IMR-90 (cell line): ENCODE data around the gene PDZD7. TPM values are rescaled to one million over a fixed set of nuclear protein-coding genes. Genes with fewer than 3 reads are reported as not detected.
A peak's percentile ranks its signal among the peaks of the same experiment; 100 is the strongest.

Source experiments
- ATAC-seq: fragments of 200-7000 bp; cut with Tn5 transposase; 2 replicates; pipeline ENCODE4 v1.9.1; 2020; ENCODE audit warnings: low read depth, mild to moderate bottlenecking, moderate library complexity
- BruUV-seq: library from RNA; stranded (reverse); fragments of 400-500 nt; replicated peaks from 2 replicates; lab custom pipeline; 2021; lab: Mats Ljungman, UMichigan
- CTCF ChIA-PET: fragments of 300-600 bp; formaldehyde crosslinking; extraction: SDS; loops from one replicate; lab custom pipeline; 2021; ENCODE audit warnings: antibody characterized with exemption; lab: Yijun Ruan, JAX
- POLR2A ChIA-PET: fragments of 300-600 bp; sonication (Branson Sonifier 250); formaldehyde crosslinking; loops from one replicate; lab custom pipeline; 2022; ENCODE audit warnings: antibody characterized with exemption; ENCODE audit not compliant: unreplicated experiment; lab: Charles Lee
- DNase-seq: peaks from one replicate; pipeline ENCODE4 v3.0.0; 2013
- H2AFZ ChIP-seq: replicated peaks from 2 replicates; pipeline ENCODE3; 2013; ENCODE audit warnings: low read length, mild to moderate bottlenecking; ENCODE audit not compliant: poor library complexity
- H2AK5ac ChIP-seq: 2 replicates; pipeline ENCODE4 v1.6.1; 2013; ENCODE audit warnings: low read depth, low read length, inconsistent platforms
- H2AK9ac ChIP-seq: replicated peaks from 2 replicates; pipeline ENCODE3; 2013; ENCODE audit warnings: mild to moderate bottlenecking, low read depth, low read length, moderate library complexity; ENCODE audit not compliant: poor library complexity
- H2BK120ac ChIP-seq: 2 replicates; pipeline ENCODE4 v1.6.1; 2013; ENCODE audit warnings: low read depth, low read length, inconsistent platforms
- H2BK15ac ChIP-seq: 3 replicates; pipeline ENCODE4 v1.6.1; 2013; ENCODE audit warnings: low read depth, low read length, inconsistent platforms
- H2BK20ac ChIP-seq: 2 replicates; pipeline ENCODE4 v1.6.1; 2013; ENCODE audit warnings: low read depth, mild to moderate bottlenecking, inconsistent platforms, low read length, moderate library complexity
- H2BK5ac ChIP-seq: 2 replicates; pipeline ENCODE4 v1.6.1; 2013; ENCODE audit warnings: mild to moderate bottlenecking, low read depth, low read length, inconsistent platforms; ENCODE audit not compliant: poor library complexity, severe bottlenecking
- H3K14ac ChIP-seq: replicated peaks from 2 replicates; pipeline ENCODE4 v1.6.1; 2013; ENCODE audit warnings: low read depth, low read length, inconsistent platforms
- H3K18ac ChIP-seq: 2 replicates; pipeline ENCODE4 v1.6.1; 2013; ENCODE audit warnings: low read depth, low read length, control low read depth
- H3K23ac ChIP-seq: 2 replicates; pipeline ENCODE4 v1.6.1; 2013; ENCODE audit warnings: low read depth, low read length, inconsistent platforms
- H3K27ac ChIP-seq: 2 replicates; pipeline ENCODE4 v1.5.1; 2013; ENCODE audit warnings: mild to moderate bottlenecking, control low read depth, low read length; ENCODE audit not compliant: insufficient read depth
- H3K27me3 ChIP-seq: 2 replicates; pipeline ENCODE4 v1.6.1; 2013; ENCODE audit warnings: low read length; ENCODE audit not compliant: control insufficient read depth, insufficient read depth
- H3K36me3 ChIP-seq: 2 replicates; pipeline ENCODE4 v1.6.1; 2013; ENCODE audit warnings: low read length, mixed read lengths; ENCODE audit not compliant: control insufficient read depth, insufficient read depth
- H3K4ac ChIP-seq: 2 replicates; pipeline ENCODE4 v1.6.1; 2013; ENCODE audit warnings: low read depth, low read length, inconsistent platforms
- H3K4me1 ChIP-seq: 2 replicates; pipeline ENCODE4 v1.6.1; 2013; ENCODE audit warnings: low read length, mixed read lengths; ENCODE audit not compliant: control insufficient read depth, insufficient read depth
- H3K4me2 ChIP-seq: 2 replicates; pipeline ENCODE4 v1.6.1; 2013; ENCODE audit warnings: low read depth, mild to moderate bottlenecking, control low read depth, low read length, moderate library complexity
- H3K4me3 ChIP-seq: 2 replicates; pipeline ENCODE4 v1.5.1; 2013; ENCODE audit warnings: low read depth, mild to moderate bottlenecking, control low read depth, low read length, moderate library complexity; ENCODE audit not compliant: insufficient read depth
- H3K56ac ChIP-seq: 2 replicates; pipeline ENCODE4 v1.6.1; 2013; ENCODE audit warnings: low read length, inconsistent platforms; ENCODE audit not compliant: insufficient read depth; ENCODE audit errors: extremely low read depth
- H3K79me1 ChIP-seq, 2 experiments: 2 replicates each; pipeline ENCODE4 v1.6.1; 2013; ENCODE audit warnings: low read length in 2 of 2, inconsistent platforms in 1 of 2, low read depth in 1 of 2
- H3K9ac ChIP-seq: 2 replicates; pipeline ENCODE4 v1.6.1; 2013; ENCODE audit warnings: low read depth, low read length, control low read depth
- H3K9me1 ChIP-seq: 2 replicates; pipeline ENCODE4 v1.6.1; 2013; ENCODE audit warnings: low read length, inconsistent platforms; ENCODE audit not compliant: insufficient read depth
- H3K9me3 ChIP-seq: 2 replicates; pipeline ENCODE4 v1.6.1; 2013; ENCODE audit warnings: low read length; ENCODE audit not compliant: control insufficient read depth, insufficient read depth
- H4K20me1 ChIP-seq: 2 replicates; pipeline ENCODE4 v1.6.1; 2013; ENCODE audit warnings: low read length, inconsistent platforms; ENCODE audit not compliant: insufficient read depth
- H4K5ac ChIP-seq: 2 replicates; pipeline ENCODE4 v1.6.1; 2013; ENCODE audit warnings: mild to moderate bottlenecking, low read depth, low read length, control low read depth
- H4K8ac ChIP-seq, 2 experiments: 2 replicates each; pipeline ENCODE4 v1.6.1; 2013; ENCODE audit warnings: low read depth in 2 of 2, low read length in 2 of 2, control low read depth in 1 of 2, inconsistent platforms in 1 of 2
- H4K91ac ChIP-seq: 2 replicates; pipeline ENCODE4 v1.6.1; 2013; ENCODE audit warnings: low read depth, low read length, inconsistent platforms; ENCODE audit not compliant: insufficient read depth
- BHLHE40 ChIP-seq: fragments of 150-350 bp; IDR thresholded peaks from 2 replicates; pipeline ENCODE4 v1.6.1; 2016; ENCODE audit warnings: mild to moderate bottlenecking, low read depth, low read length
- CEBPB ChIP-seq: IDR thresholded peaks from 2 replicates; pipeline ENCODE4 v1.6.1; 2012; ENCODE audit warnings: low read depth, low read length, improper control_type of control experiment
- CHD1 ChIP-seq: IDR thresholded peaks from 2 replicates; pipeline ENCODE4 v1.6.1; 2012; ENCODE audit warnings: low read depth, low read length, improper control_type of control experiment
- MAFK ChIP-seq: IDR thresholded peaks from 2 replicates; pipeline ENCODE4 v1.6.1; 2012; ENCODE audit warnings: low read depth, low read length, improper control_type of control experiment
- MAZ ChIP-seq: IDR thresholded peaks from 2 replicates; pipeline ENCODE4 v1.6.1; 2012; ENCODE audit warnings: low read depth, mild to moderate bottlenecking, low read length, improper control_type of control experiment, moderate library complexity, borderline replicate concordance
- MXI1 ChIP-seq: IDR thresholded peaks from 2 replicates; pipeline ENCODE4 v1.6.1; 2012; ENCODE audit warnings: low read depth, mild to moderate bottlenecking, low read length, moderate library complexity, borderline replicate concordance
- NFE2L2 ChIP-seq: fragments of 150-350 bp; IDR thresholded peaks from 2 replicates; pipeline ENCODE4 v1.6.1; 2016; ENCODE audit warnings: low read depth, mild to moderate bottlenecking, low read length
- POLR2A ChIP-seq: IDR thresholded peaks from 2 replicates; pipeline ENCODE4 v1.6.1; 2012; ENCODE audit warnings: mild to moderate bottlenecking, low read depth, low read length
- RAD21 ChIP-seq: IDR thresholded peaks from 2 replicates; pipeline ENCODE4 v1.6.1; 2012; ENCODE audit warnings: low read length, improper control_type of control experiment
- RCOR1 ChIP-seq: IDR thresholded peaks from 2 replicates; pipeline ENCODE4 v1.6.1; 2012; ENCODE audit warnings: mild to moderate bottlenecking, low read length, improper control_type of control experiment; ENCODE audit not compliant: insufficient replicate concordance
- SMC3 ChIP-seq: fragments of 150-350 bp; IDR thresholded peaks from 2 replicates; pipeline ENCODE4 v1.6.1; 2016; ENCODE audit warnings: low read depth, mild to moderate bottlenecking, antibody characterized with exemption, low read length, moderate library complexity
- WGBS, 2 experiments: methylation state at CpG; one replicate each; pipeline versions ENCODE4 v1.1.5 to v1.1.7; 2013; ENCODE audit warnings: missing lambda C conversion rate in 2 of 2; ENCODE audit not compliant: insufficient read length in 1 of 2; ENCODE audit errors: extremely low coverage in 2 of 2; 5-methylcytosine and 5-hydroxymethylcytosine counted together
- dilution Hi-C: fragments of 300-500 bp; cut with HindIII; formaldehyde crosslinking; loops from one replicate; pipeline ENCODE4 v1.14.3; 2018; ENCODE audit warnings: low sequenced_read_pairs; ENCODE audit not compliant: unreplicated experiment
- in situ Hi-C: fragments of 300-500 bp; cut with MboI; formaldehyde crosslinking; loops from 3 replicates; pipeline ENCODE4 v1.14.3; 2019; ENCODE audit warnings: low sequenced_read_pairs, inconsistent platforms, mixed read lengths
- intact Hi-C: fragments of 100-400 bp; cut with micrococcal nuclease; formaldehyde crosslinking; loops from 2 replicates; pipeline ENCODE4 v1.10.0; 2022
- polyA plus RNA-seq, 3 experiments: library from polyadenylated mRNA; depleted of rRNA; stranded (reverse); fragments of >200 nt; gene quantifications; 2 replicates each; pipeline ENCODE4 v1.2.3, GENCODE V29; 2012; ENCODE audit warnings: low replicate concordance in 1 of 3
- total RNA-seq: library from RNA; depleted of rRNA; stranded (reverse); fragments of >200 nt; gene quantifications from 2 replicates; pipeline ENCODE4 v1.2.3, GENCODE V29; 2012
- TF ChIP-seq, protein P1 (sequence below): fragments of 150-350 bp; IDR thresholded peaks from 2 replicates; pipeline ENCODE4 v1.6.1; 2016; ENCODE audit warnings: low read depth, mild to moderate bottlenecking, low read length, moderate library complexity, borderline replicate concordance
- TF ChIP-seq, protein P2 (sequence below): conservative IDR thresholded peaks from 2 replicates; pipeline ENCODE4 v1.5.1; 2012; ENCODE audit warnings: mild to moderate bottlenecking, low read depth, low read length, improper control_type of control experiment
- TF ChIP-seq, protein P3 (sequence below): fragments of 150-350 bp; IDR thresholded peaks from 2 replicates; pipeline ENCODE4 v1.6.1; 2017; ENCODE audit warnings: mild to moderate bottlenecking, antibody characterized with exemption, low read length, low read depth

The PDZD7 gene
- total and polyA plus RNA-seq, 2 of the 4 experiments (the other 2 are of a cell fraction) = 0.90 to 1.5 TPM

DNA sequence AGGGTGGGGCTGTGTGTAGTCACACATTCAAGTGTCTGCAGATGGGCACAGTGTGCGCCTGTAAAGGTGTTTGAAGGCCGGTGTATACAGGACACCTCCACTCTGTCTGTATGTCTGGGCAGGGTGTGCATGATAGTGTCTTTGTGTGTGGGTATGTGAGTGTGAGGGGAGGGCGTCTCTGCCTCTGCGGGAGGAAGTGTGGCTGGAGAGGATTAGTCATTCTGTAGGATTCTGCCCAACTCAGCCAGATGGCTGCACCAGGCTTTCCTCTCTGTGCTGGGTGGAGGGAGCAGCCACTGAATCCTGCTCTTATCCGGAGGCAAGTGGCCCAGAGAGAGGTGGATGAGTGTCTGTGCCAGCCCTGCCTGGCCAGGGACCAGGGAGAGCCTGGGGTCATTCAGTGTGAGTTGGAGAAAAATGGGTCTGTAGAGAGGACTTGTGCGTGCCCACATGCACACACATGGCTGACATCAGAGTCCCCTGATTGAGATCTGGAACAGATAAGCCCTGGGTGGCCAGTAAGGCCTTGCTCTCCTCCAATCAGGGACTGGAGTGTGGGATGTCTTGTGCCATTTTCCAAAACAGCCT, 1.8 kb upstream of the PDZD7 start:
- dilution Hi-C loops = no loop called here
- peak; percentile 91 for DNase-seq
- no peak for TF ChIP-seq SMC3
- TF ChIP-seq CEBPB = no peak
- peak; percentile 51 for TF ChIP-seq MXI1
- no peak for TF ChIP-seq RAD21
- TF ChIP-seq CHD1 = no peak
- TF ChIP-seq RCOR1 = peak; percentile 47
- TF ChIP-seq, protein P1, sequence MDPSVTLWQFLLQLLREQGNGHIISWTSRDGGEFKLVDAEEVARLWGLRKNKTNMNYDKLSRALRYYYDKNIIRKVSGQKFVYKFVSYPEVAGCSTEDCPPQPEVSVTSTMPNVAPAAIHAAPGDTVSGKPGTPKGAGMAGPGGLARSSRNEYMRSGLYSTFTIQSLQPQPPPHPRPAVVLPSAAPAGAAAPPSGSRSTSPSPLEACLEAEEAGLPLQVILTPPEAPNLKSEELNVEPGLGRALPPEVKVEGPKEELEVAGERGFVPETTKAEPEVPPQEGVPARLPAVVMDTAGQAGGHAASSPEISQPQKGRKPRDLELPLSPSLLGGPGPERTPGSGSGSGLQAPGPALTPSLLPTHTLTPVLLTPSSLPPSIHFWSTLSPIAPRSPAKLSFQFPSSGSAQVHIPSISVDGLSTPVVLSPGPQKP = no peak
- TF ChIP-seq MAFK = 0 out of 2 replicates have a peak, but pooled peaks have one; percentile 14
- TF ChIP-seq, protein P2, sequence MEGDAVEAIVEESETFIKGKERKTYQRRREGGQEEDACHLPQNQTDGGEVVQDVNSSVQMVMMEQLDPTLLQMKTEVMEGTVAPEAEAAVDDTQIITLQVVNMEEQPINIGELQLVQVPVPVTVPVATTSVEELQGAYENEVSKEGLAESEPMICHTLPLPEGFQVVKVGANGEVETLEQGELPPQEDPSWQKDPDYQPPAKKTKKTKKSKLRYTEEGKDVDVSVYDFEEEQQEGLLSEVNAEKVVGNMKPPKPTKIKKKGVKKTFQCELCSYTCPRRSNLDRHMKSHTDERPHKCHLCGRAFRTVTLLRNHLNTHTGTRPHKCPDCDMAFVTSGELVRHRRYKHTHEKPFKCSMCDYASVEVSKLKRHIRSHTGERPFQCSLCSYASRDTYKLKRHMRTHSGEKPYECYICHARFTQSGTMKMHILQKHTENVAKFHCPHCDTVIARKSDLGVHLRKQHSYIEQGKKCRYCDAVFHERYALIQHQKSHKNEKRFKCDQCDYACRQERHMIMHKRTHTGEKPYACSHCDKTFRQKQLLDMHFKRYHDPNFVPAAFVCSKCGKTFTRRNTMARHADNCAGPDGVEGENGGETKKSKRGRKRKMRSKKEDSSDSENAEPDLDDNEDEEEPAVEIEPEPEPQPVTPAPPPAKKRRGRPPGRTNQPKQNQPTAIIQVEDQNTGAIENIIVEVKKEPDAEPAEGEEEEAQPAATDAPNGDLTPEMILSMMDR = no peak
- TF ChIP-seq, protein P3, sequence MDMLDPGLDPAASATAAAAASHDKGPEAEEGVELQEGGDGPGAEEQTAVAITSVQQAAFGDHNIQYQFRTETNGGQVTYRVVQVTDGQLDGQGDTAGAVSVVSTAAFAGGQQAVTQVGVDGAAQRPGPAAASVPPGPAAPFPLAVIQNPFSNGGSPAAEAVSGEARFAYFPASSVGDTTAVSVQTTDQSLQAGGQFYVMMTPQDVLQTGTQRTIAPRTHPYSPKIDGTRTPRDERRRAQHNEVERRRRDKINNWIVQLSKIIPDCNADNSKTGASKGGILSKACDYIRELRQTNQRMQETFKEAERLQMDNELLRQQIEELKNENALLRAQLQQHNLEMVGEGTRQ = no peak
- TF ChIP-seq POLR2A = peak; percentile 90
- no peak for TF ChIP-seq BHLHE40
- no peak for TF ChIP-seq NFE2L2
- peak; percentile 68; the same call in 1 of the 2 replicates for TF ChIP-seq MAZ

More for the DNA sequence above, 1.8 kb upstream of the PDZD7 start:
- H3K36me3 ChIP-seq = peaks cover 31% of the 10 kb centered on the region
- H3K4me2 ChIP-seq = peak overlapping the region; percentile 83
- H3K14ac ChIP-seq = peak overlapping the region; percentile 99
- peaks cover 16 to 66% of the 10 kb centered on the region in 2 experiments; a peak in 3 of 4 replicates for H3K79me1 ChIP-seq
- peaks cover 2% of the 10 kb centered on the region; the same call in 1 of the 2 replicates for H3K27me3 ChIP-seq
- peaks cover 2% of the 10 kb centered on the region for H3K4me1 ChIP-seq
- H4K20me1 ChIP-seq = peaks cover 36% of the 10 kb centered on the region
- H3K18ac ChIP-seq = peak overlapping the region; percentile 58
- peak overlapping the region; percentile 88 for H2AK5ac ChIP-seq
- peak overlapping the region; percentile 98 for H2AK9ac ChIP-seq
- intact Hi-C loops (loop anchor here (5.0 kb wide), 1 partner anchor 35 kb away; no protein-coding TSS in a partner anchor), in situ Hi-C loops (no loop called here)
- POLR2A ChIA-PET = interaction anchor here (1.4 kb wide), 1 partner anchor 10 kb away, joined by 6 read pairs; no protein-coding TSS in a partner anchor
- peak overlapping the region; percentile 89 for H4K91ac ChIP-seq
- H4K8ac ChIP-seq = peak overlapping the region; percentile 19 to 79
- CTCF ChIA-PET = interaction anchor here (1.7 to 2.1 kb wide), 2 partner anchors 14 to 19 kb away, joined by 4 to 7 read pairs; no protein-coding TSS in a partner anchor
- peak overlapping the region; percentile 71 for H3K9ac ChIP-seq
- H3K9me1 ChIP-seq = peaks cover 2% of the 10 kb centered on the region; the same call in 1 of the 2 replicates
- no peaks in the 10 kb centered on the region for H3K9me3 ChIP-seq
- H3K4ac ChIP-seq = peak overlapping the region; percentile 97
- peak overlapping the region; percentile 93 for H3K56ac ChIP-seq
- ATAC-seq = peak; percentile 73
- BruUV-seq = no TSS peak
- H2AFZ ChIP-seq = peak overlapping the region; percentile 99
- H3K23ac ChIP-seq = peak overlapping the region; percentile 98
- peak overlapping the region; percentile 60 for H3K4me3 ChIP-seq
- H2BK20ac ChIP-seq = peak overlapping the region; percentile 75
- peak overlapping the region; percentile 87 for H3K27ac ChIP-seq
- H2BK5ac ChIP-seq = peak overlapping the region; percentile 89
- H2BK120ac ChIP-seq = peak overlapping the region; percentile 86
- 12% methylated on average over 5 of the region's 6 CpGs; no CpG with 5 or more reads in 1 of the 2 experiments for WGBS, 2 experiments
- H2BK15ac ChIP-seq = peak overlapping the region; percentile 27; the same call in 1 of the 3 replicates
- H4K5ac ChIP-seq = peak overlapping the region; percentile 42
